HG02973 (cell line): ENCODE data around the gene MVP.

Source experiments
- ATAC-seq: cut with Tn5 transposase; IDR thresholded peaks from one replicate; pipeline ENCODE4 v1.9.1; 2021; ENCODE audit warnings: moderate library complexity; ENCODE audit not compliant: unreplicated experiment

MVP gene

GRCh38 chr16:29841631-29842030 lies 21.4 kb downstream of the MVP start:
- no peak for ATAC-seq

- ATAC-seq, result no peak
Measured at GRCh38 chr16:29842732-29843346, 22.6 kb downstream of the MVP start.

- no peak for ATAC-seq
Measured at GRCh38 chr16:29843931-29844330, 23.7 kb downstream of the MVP start.

GRCh38 chr16:29844575-29845331 lies 24.5 kb downstream of the MVP start:
- ATAC-seq, result no peak

- no peak for ATAC-seq
Measured at GRCh38 chr16:29845656-29846055, 25.4 kb downstream of the MVP start.

- no peak for ATAC-seq
Measured at GRCh38 chr16:29848420-29849297, 28.4 kb downstream of the MVP start.

- no peak for ATAC-seq
Measured at GRCh38 chr16:29849505-29849904, 29.2 kb downstream of the MVP start.

- ATAC-seq, result no peak
Measured at GRCh38 chr16:29850998-29851397, 30.7 kb downstream of the MVP start.

- no peak for ATAC-seq
Measured at GRCh38 chr16:29852654-29853053, 32.4 kb downstream of the MVP start.

- no peak for ATAC-seq
Measured at GRCh38 chr16:29854520-29855100, 34.3 kb downstream of the MVP start.

GRCh38 chr16:29857133-29857760 lies 37.0 kb downstream of the MVP start:
- ATAC-seq, result no peak

- no peak for ATAC-seq
Measured at GRCh38 chr16:29858149-29858849, 38.0 kb downstream of the MVP start.

GRCh38 chr16:29858974-29859373 lies 38.7 kb downstream of the MVP start:
- no peak for ATAC-seq

- no peak for ATAC-seq
Measured at GRCh38 chr16:29860218-29860617, 40.0 kb downstream of the MVP start.

GRCh38 chr16:29862383-29862883 lies 42.2 kb downstream of the MVP start:
- ATAC-seq, result no peak

- peak; percentile 82 for ATAC-seq
Measured at GRCh38 chr16:29862884-29863668, 42.8 kb downstream of the MVP start, which contains the start of gene CDIPT. CDIPT (minus strand) TSS chr16:29863226; CDS start chr16:29862857, 369 bp downstream.

- ATAC-seq, result no peak
Measured at GRCh38 chr16:29863669-29863984, 43.4 kb downstream of the MVP start.

GRCh38 chr16:29864205-29864604 lies 43.9 kb downstream of the MVP start:
- ATAC-seq, result no peak

GRCh38 chr16:29868396-29869009 lies 48.2 kb downstream of the MVP start:
- no peak for ATAC-seq
